ENCODE measurements around the gene MOB3B.

Gene MOB3B

GRCh38 chr9:27413511-27414219 is 115.9 kb downstream of the MOB3B start:
- no peak for DNase-seq

GRCh38 chr9:27412963-27413362 is 116.7 kb downstream of the MOB3B start:
- no peak for DNase-seq

- no peak for DNase-seq
Observed at GRCh38 chr9:27412081-27412480, 117.5 kb downstream of the MOB3B start.

- no peak for DNase-seq
Observed at GRCh38 chr9:27408482-27408881, 121.1 kb downstream of the MOB3B start.

GRCh38 chr9:27408001-27408400 is 121.6 kb downstream of the MOB3B start:
- no peak for DNase-seq

GRCh38 chr9:27407491-27407890 is 122.1 kb downstream of the MOB3B start:
- DNase-seq = no peak

- DNase-seq = no peak
Observed at GRCh38 chr9:27404661-27405060, 125.0 kb downstream of the MOB3B start.

- DNase-seq = no peak
Observed at GRCh38 chr9:27402626-27403025, 127.0 kb downstream of the MOB3B start.

GRCh38 chr9:27400334-27400880 is 129.2 kb downstream of the MOB3B start:
- no peak for DNase-seq

GRCh38 chr9:27398982-27399653 is 130.5 kb downstream of the MOB3B start:
- DNase-seq = no peak

GRCh38 chr9:27396495-27396894 is 133.1 kb downstream of the MOB3B start:
- no peak for DNase-seq

- DNase-seq = no peak
Observed at GRCh38 chr9:27395484-27395921, 134.1 kb downstream of the MOB3B start.

GRCh38 chr9:27394826-27395201 is 134.8 kb downstream of the MOB3B start:
- DNase-seq = no peak

GRCh38 chr9:27394154-27394825 is 135.3 kb downstream of the MOB3B start:
- DNase-seq = no peak

- DNase-seq = no peak
Observed at GRCh38 chr9:27393054-27393846, 136.4 kb downstream of the MOB3B start.

- no peak for DNase-seq
Observed at GRCh38 chr9:27392451-27392850, 137.2 kb downstream of the MOB3B start.

- no peak for DNase-seq
Observed at GRCh38 chr9:27391040-27391895, 138.3 kb downstream of the MOB3B start.

GRCh38 chr9:27388150-27388549 is 141.5 kb downstream of the MOB3B start:
- DNase-seq = no peak

- DNase-seq = no peak
Observed at GRCh38 chr9:27387722-27388121, 141.9 kb downstream of the MOB3B start.

- DNase-seq = no peak
Observed at GRCh38 chr9:27386571-27387091, 143.0 kb downstream of the MOB3B start.

- no peak for DNase-seq
Observed at GRCh38 chr9:27385606-27386322, 143.8 kb downstream of the MOB3B start.

Data from SIG-M5 (cell line).